Suppressor macrophage (primary cell): ENCODE results near the gene WDR36.
A peak's percentile ranks its signal among the peaks of the same experiment; 100 is the strongest.

Experiments
- DNase-seq, 4 experiments: peaks; one replicate each; pipeline ENCODE4 v3.0.0-alpha.2; 2020 to 2022
- total RNA-seq, 17 experiments: gene quantifications; one replicate each; lab custom pipeline; 2026; ENCODE audit warnings: mixed read lengths in 6 of 17, inconsistent platforms in 3 of 17; lab: John Stamatoyannopoulos, UW

Gene WDR36
- 18.6 to 160 (median 87.7) reads per million in 17 experiments for total RNA-seq

- DNase-seq: peak; percentile 92 to 95 (median 94)
Measured at GRCh38 chr5:111092062-111092853, at the start of gene WDR36. Gene WDR36 (plus strand): TSS chr5:111092348. CDS start chr5:111092457, 109 bp downstream.

GRCh38 chr5:111043712-111044506, 48.2 kb upstream of the WDR36 start:
- DNase-seq: no peak

GRCh38 chr5:111058064-111058463, 34.1 kb upstream of the WDR36 start:
- no peak for DNase-seq

- no peak for DNase-seq
Measured at GRCh38 chr5:111060169-111060568, 32.0 kb upstream of the WDR36 start.

- DNase-seq: no peak
Measured at GRCh38 chr5:111061618-111062017, 30.5 kb upstream of the WDR36 start.

- DNase-seq: no peak
Measured at GRCh38 chr5:111063709-111064322, 28.3 kb upstream of the WDR36 start.

- no peak for DNase-seq
Measured at GRCh38 chr5:111066261-111066938, 25.7 kb upstream of the WDR36 start.

- peak in 1 of 4 experiments; percentile 16 for DNase-seq
Measured at GRCh38 chr5:111068213-111068612, 23.9 kb upstream of the WDR36 start.

GRCh38 chr5:111069839-111070238, 22.3 kb upstream of the WDR36 start:
- DNase-seq: no peak

- DNase-seq: peak in 2 of 4 experiments; percentile 18 to 39
Measured at GRCh38 chr5:111070272-111071134, 21.6 kb upstream of the WDR36 start.

GRCh38 chr5:111071413-111071812, 20.7 kb upstream of the WDR36 start, which contains the start of gene TSLP:
Gene TSLP (plus strand): TSS chr5:111071713. CDS start chr5:111071891, 178 bp downstream.
- DNase-seq: no peak

GRCh38 chr5:111072949-111073682, 19.0 kb upstream of the WDR36 start:
- peak; percentile 37 to 80 (median 62) for DNase-seq

- DNase-seq: no peak
Measured at GRCh38 chr5:111074244-111074643, 17.9 kb upstream of the WDR36 start.

GRCh38 chr5:111075520-111075919, 16.6 kb upstream of the WDR36 start:
- DNase-seq: peak in 1 of 4 experiments; percentile 17

GRCh38 chr5:111076091-111076490, 16.1 kb upstream of the WDR36 start:
- DNase-seq: peak; percentile 24 to 55 (median 45)

GRCh38 chr5:111077678-111078077, 14.5 kb upstream of the WDR36 start:
- DNase-seq: no peak

GRCh38 chr5:111079846-111080245, 12.3 kb upstream of the WDR36 start:
- no peak for DNase-seq

GRCh38 chr5:111083323-111083722, 8.8 kb upstream of the WDR36 start:
- no peak for DNase-seq

- DNase-seq: peak in 3 of 4 experiments; percentile 13 to 52 (median 51)
Measured at GRCh38 chr5:111095982-111096381, 3.8 kb downstream of the WDR36 start.

- no peak for DNase-seq
Measured at GRCh38 chr5:111099058-111099778, 7.1 kb downstream of the WDR36 start.
